GM15510 (cell line): ENCODE measurements around the gene ZC3H14.

Experiments
- POLR2A ChIP-seq: IDR thresholded peaks from 3 replicates; pipeline ENCODE4 v1.6.1; 2011; ENCODE audit warnings: borderline replicate concordance; ENCODE audit not compliant: insufficient read length; ENCODE audit errors: extremely low read depth

ZC3H14 gene

GRCh38 chr14:88614218-88614907, 51.5 kb downstream of the ZC3H14 start:
- no peak for TF ChIP-seq POLR2A

GRCh38 chr14:88616697-88617096, 53.9 kb downstream of the ZC3H14 start:
- no peak for TF ChIP-seq POLR2A

DNA sequence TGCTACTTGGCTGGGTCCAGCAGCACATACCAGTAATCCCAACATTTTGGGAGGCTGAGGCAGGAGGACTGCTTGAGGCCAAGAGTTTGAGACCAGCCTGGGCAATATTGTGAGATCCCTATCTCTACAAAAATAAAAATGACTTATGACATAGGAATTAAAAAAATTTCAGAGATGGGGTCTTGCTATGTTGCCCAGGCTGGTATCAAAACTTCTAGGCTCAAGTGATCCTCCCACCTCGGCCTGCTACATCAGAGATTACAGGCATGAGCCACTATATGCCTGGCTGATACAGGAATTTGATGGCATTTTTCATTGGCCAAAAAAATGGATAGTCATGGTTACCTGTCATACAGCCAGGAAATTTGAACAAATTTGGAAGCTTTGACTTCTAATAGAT, 54.6 kb downstream of the ZC3H14 start:
- TF ChIP-seq POLR2A = no peak

DNA sequence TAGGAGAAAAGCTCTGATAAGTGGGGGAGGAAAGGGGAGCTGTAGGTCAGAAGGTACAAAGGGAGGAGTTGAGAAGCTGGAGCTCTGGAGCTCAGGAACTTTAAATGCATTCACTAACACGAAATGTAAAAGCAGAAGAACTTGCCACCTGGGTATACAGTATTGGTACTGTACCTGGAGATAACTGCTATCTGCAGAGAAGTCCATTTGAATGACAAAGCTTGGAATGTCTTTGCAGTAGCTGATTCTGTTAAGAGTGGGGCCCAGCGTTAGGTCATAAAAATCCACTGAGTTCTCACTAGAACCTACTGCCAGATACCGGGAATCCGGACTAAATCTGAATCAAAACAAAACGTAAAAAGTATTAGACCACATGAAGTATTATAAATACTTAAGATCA, 55.6 kb downstream of the ZC3H14 start:
- no peak for TF ChIP-seq POLR2A

- no peak for TF ChIP-seq POLR2A
Measured at GRCh38 chr14:88621100-88621499, 58.3 kb downstream of the ZC3H14 start.

DNA sequence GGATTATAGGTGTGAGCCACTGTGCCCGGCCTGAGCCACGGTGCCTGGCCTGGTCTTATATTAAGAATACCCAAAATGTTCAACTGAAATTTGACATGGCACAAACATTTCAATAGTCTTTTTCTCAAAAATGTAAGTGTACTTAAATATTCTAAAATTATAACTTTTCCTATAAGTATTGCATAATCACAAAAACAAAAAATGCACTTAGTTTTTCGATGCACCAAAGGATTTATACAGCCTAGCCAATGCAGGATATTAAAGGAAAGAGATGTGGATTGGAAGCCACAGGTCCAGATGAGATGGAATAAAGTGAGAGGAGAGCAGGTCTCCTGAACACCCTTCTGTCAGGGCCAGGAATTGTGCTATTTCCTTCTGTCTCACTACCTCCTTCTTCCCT, 62.8 kb downstream of the ZC3H14 start:
- TF ChIP-seq POLR2A = no peak

- no peak for TF ChIP-seq POLR2A
Measured at GRCh38 chr14:88628033-88628432, 65.2 kb downstream of the ZC3H14 start.

- no peak for TF ChIP-seq POLR2A
Measured at GRCh38 chr14:88628462-88628861, 65.6 kb downstream of the ZC3H14 start.

DNA sequence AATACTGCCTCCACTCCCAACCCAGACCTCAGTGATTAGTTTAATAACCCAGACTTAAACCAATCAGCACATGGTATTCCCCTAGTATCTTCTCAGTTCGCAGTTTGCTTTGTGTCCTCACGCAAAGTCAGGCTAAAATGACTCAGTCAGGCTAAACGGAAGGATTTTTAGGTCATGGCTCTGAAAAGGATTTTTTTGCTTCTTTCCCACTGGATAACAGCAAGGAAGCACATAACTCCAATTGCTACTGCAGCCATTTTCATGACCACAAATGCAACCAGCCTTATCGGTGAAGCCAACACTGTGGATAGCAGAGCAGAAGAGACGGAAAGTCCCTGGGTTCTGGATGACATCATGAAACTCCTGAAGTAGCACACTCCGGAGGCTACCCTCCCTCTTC, 67.7 kb downstream of the ZC3H14 start:
- no peak for TF ChIP-seq POLR2A

DNA sequence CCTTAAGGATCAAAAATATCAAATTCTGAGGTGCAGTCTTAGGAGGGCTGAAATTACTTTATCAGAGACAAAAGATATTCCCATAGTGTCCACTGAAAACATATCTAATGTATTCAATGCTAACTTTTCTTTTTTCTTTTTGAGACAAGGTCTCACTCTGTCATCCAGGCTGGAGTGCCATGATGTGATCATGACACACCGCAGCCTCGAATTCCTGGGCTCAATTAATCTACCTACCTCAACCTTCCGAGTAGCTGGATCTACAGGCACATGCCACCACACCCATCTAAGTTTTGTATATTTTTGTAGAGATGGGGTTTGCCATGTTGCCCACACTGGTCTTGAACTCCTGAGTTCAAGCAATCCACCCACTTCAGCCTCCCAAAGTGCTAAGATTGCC, 68.3 kb downstream of the ZC3H14 start:
- no peak for TF ChIP-seq POLR2A

DNA sequence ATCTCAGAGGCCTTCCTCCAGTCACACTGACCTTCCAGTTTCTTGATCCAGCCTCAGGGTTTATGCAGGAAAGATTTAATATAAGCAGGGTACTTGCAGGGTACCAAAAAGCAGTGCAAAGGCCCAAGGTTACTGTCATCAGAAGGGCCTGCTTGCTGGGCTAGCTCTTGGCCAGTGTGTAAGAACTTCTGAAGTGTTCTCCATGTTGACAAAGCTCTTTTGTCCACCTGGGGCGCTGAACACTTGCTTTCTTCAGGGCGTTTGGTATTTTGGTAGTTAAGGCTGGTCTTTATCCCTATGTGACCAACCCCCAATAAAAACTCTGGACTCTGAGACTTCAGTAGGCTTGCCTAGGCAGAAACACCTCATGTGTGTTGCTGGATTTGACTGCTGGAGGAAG, 69.7 kb downstream of the ZC3H14 start:
- no peak for TF ChIP-seq POLR2A

DNA sequence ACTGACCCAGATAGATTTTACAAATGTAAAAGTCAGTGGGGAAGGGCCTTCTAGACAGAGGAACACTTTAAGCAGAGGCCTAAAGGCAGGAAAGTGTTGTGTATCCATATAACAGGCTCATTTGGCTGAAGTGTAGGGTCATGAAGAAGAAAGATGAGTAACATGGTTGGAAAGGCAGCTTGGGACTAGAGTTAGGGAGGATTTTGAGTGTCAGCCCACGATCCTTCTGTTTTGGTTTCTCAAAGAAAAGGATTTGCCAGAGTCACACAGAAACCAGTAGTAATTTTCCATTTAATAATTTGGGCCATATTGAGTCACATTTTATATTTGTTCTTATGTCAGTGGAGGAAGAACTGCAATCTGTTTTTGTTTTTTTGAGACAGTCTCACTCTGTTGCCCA, 76.4 kb downstream of the ZC3H14 start:
- TF ChIP-seq POLR2A = no peak

DNA sequence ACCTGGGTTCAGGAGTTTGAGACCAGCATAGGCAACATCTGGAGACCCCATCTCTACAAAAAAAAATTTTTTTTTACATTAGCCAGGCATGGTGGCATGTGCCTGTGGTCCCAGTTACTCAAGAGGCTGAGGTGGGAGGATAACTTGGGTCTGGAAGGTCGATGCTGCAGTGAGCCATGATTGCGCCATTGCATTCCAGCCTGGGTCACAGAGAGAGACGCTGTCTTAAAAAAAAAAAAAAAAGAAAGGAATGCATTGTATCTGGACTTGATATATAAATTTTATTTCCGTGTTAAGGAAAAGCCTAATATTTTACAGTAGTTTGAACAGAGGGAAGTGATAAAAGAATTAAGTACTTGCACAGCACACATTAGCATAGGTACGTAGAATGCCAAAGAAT, 97.2 kb downstream of the ZC3H14 start:
- TF ChIP-seq POLR2A = no peak

GRCh38 chr14:88667555-88668273, 104.9 kb downstream of the ZC3H14 start:
- TF ChIP-seq POLR2A = no peak

GRCh38 chr14:88668448-88669116, 105.7 kb downstream of the ZC3H14 start:
- no peak for TF ChIP-seq POLR2A

DNA sequence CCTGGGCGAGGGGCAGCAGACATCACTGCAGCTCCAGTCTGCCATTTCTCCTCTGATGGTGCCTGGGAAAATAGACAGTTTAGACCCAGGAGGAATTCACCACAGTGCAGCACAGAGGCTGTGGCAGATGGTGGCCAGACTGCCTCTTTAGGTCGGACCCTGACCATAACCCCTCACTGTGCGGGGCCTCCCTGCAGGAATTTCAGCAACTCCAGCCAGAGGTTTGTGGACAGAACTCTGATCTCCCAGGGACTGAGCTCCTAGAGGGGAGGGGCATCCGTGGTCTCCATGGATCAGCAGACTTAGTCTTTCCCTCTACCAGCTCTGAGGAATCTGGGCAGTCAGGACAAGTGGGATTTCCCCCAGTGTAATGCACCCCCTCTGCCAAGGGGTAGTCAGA, 106.5 kb downstream of the ZC3H14 start:
- TF ChIP-seq POLR2A = no peak
